Small intestine (tissue), 7 donors: ENCODE data around the gene DLX6. TPM values are rescaled to one million over a fixed set of nuclear protein-coding genes. Genes with fewer than 3 reads are reported as not detected.

Source experiments
- DNase-seq, 2 donors: peaks; one replicate each; pipeline versions ENCODE4 v3.0.0 to v3.0.0-alpha.2; 2013
- FAIRE-seq: peaks from 2 replicates; lab custom pipeline; 2012; peaks lifted over from hg19 to GRCh38; lab: Jason Lieb, UNC
- H3K27ac ChIP-seq, 3 donors: one replicate each; pipeline ENCODE4 v1.5.1; 2013; ENCODE audit warnings: low read length in 2 of 3, mild to moderate bottlenecking in 2 of 3, control low read depth in 1 of 3, inconsistent platforms in 1 of 3, low read depth in 1 of 3, moderate library complexity in 1 of 3
- H3K27me3 ChIP-seq, 3 donors: one replicate each; pipeline ENCODE4 v1.6.1; 2013; ENCODE audit warnings: low read length in 3 of 3, inconsistent platforms in 1 of 3; ENCODE audit not compliant: control insufficient read depth in 3 of 3, insufficient read depth in 3 of 3
- H3K36me3 ChIP-seq, 3 donors: one replicate each; pipeline ENCODE4 v1.6.1; 2013; ENCODE audit warnings: low read length in 3 of 3, inconsistent platforms in 1 of 3, low read depth in 1 of 3, mild to moderate bottlenecking in 1 of 3, moderate library complexity in 1 of 3; ENCODE audit not compliant: control insufficient read depth in 3 of 3, insufficient read depth in 2 of 3
- H3K4me1 ChIP-seq, 3 donors: one replicate each; pipeline ENCODE4 v1.6.1; 2013; ENCODE audit warnings: low read length in 2 of 3, inconsistent platforms in 1 of 3, low read depth in 1 of 3, mild to moderate bottlenecking in 1 of 3, moderate library complexity in 1 of 3; ENCODE audit not compliant: control insufficient read depth in 3 of 3, insufficient read depth in 2 of 3
- H3K4me3 ChIP-seq, 3 donors: one replicate each; pipeline ENCODE4 v1.5.1; 2013; ENCODE audit warnings: low read length in 3 of 3, control low read depth in 1 of 3, inconsistent platforms in 1 of 3, low read depth in 1 of 3, mild to moderate bottlenecking in 1 of 3, moderate library complexity in 1 of 3
- H3K9me3 ChIP-seq, 2 donors: one replicate each; pipeline ENCODE4 v1.6.1; 2013; ENCODE audit warnings: low read depth in 1 of 2, low read length in 1 of 2; ENCODE audit not compliant: control insufficient read depth in 2 of 2, insufficient read depth in 1 of 2
- WGBS, 3 donors: extraction: QIAGEN DNeasy Blood & Tissue Kit; methylation state at CpG; one replicate each; pipeline ENCODE4 v1.1.7; 2013; 5-methylcytosine and 5-hydroxymethylcytosine counted together
- polyA plus RNA-seq, 4 donors: library from polyadenylated mRNA; stranded (reverse) in 3 of 4; unstranded in 1 of 4; fragments of 200-250 nt in 3 of 4; fragments of 120-200 nt in 1 of 4; gene quantifications; one replicate each; pipeline versions ENCODE4 v1.2.1 to v1.2.3, GENCODE V29; 2013
- donor health status: healthy with polysubstance abuse.
- donor health status: control.
- donor health status: control.
- donor health status: Bipolar disorder and iron deficiency.
- donor health status: healthy.

DLX6 gene
- polyA plus RNA-seq, 4 donors: 0.06 TPM; not detected in 3

DNA sequence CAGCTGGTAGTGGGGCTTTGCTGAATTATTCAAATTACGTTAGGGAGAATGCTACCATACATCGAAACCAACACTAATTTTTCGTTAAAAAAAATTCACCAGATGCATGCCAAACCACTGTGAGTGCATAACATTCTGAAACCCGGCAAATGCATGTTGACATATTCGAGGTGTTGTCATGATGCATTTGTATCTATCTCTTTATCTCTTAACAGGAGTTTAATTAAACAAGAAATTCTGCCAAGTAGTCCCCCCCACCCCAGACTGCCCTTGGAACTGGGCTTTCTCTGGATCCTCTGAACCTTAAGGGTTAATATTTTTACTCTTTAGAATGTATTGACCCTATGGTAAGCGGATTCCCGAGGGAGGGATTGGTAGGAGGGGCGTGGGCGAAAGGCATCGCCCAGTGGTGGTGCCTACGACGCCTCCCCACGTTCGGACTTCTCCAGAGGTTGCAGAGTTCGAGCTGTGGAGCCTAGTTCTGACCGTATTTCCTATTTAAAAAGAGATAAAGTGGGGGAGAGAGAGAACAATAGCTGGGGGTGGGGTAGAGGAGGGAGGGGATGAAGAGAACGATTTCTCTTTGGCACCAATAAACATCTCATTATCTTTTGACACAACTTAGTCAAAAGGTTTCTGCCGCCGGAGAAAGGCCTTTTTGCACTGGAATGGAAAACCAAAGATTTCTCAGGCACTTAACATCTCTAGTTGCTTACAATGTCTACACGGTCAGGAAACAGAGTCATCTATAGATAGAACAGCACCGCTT lies 7.2 kb downstream of the DLX6 start:
- H3K36me3 ChIP-seq: no peaks in the 10 kb centered on the region
- H3K27me3 ChIP-seq: peaks cover 6 to 94% (median 41%) of the 10 kb centered on the region in 3 donors
- H3K27ac ChIP-seq: no peak overlapping the region
- FAIRE-seq (no peak), DNase-seq (no peak)
- no peaks in the 10 kb centered on the region for H3K9me3 ChIP-seq
- WGBS, 3 donors: 6 to 12% (median 9%) methylated on average over 21 of the region's 21 CpGs
- no peaks in the 10 kb centered on the region for H3K4me1 ChIP-seq
- no peak overlapping the region for H3K4me3 ChIP-seq

DNA sequence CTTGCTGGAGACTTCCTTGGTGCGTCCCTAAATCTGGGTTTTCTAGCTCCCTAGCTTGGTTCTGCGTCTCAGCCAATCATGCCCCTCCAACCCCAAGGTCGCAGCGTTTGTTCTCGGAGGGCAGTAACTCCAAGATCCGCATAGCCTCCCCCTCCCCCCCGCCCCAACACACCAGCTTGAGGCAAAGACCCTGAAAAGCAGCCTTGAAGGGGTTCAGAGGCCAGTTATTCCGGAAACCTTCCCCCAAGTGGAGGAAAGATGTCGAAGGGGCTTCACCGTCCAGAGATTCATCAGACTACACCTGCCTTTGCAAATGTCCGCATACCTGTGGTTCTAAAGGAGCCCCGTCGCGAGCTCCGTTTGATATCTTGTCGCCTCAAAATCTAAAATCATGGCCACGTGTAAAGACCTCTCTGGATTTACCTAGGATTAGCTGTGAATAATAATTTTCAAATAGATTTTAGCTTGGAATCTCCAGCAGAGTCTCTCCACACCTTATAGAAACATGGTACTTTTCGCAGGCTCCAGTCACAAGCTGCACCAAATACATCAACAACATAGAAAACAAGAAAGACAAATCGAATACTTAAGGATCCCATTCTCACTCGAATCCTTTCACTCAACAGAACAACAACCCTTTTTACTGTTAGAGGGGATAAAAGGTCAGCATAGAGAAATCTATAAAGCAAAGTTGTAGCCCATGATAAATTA lies 7.9 kb downstream of the DLX6 start:
- H3K27me3 ChIP-seq: peaks cover 7 to 94% (median 37%) of the 10 kb centered on the region in 3 donors
- no peaks in the 10 kb centered on the region for H3K36me3 ChIP-seq
- H3K4me1 ChIP-seq: no peaks in the 10 kb centered on the region
- no peaks in the 10 kb centered on the region for H3K9me3 ChIP-seq
- H3K27ac ChIP-seq: no peak overlapping the region
- FAIRE-seq (no peak), DNase-seq (no peak)
- WGBS, 3 donors: 8 to 15% (median 13%) methylated on average over 20 of the region's 20 CpGs
- H3K4me3 ChIP-seq: no peak overlapping the region

DNA sequence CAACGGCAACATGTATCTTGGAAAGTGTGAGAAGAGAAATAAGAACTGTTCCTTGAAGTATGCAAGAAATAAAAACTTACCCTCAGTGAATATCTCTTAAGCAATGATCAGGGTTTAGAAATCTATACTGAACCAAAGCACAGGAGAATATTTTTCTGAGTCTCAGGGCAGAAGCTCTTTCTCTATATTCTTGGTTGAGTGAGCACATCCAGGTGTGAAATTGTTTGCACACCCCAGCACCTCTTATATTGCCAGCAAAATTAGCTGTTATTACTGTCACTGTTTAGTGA lies 8.4 kb downstream of the DLX6 start:
- H3K27ac ChIP-seq: no peak overlapping the region
- DNase-seq: no peak
- H3K9me3 ChIP-seq: no peaks in the 10 kb centered on the region
- H3K27me3 ChIP-seq: peaks cover 12 to 93% (median 39%) of the 10 kb centered on the region in 3 donors
- no peak for FAIRE-seq
- no peaks in the 10 kb centered on the region for H3K4me1 ChIP-seq
- H3K4me3 ChIP-seq: no peak overlapping the region
- WGBS, 3 donors: 29 to 34% (median 29%) methylated on average over 1 of the region's 1 CpG
- no peaks in the 10 kb centered on the region for H3K36me3 ChIP-seq

DNA sequence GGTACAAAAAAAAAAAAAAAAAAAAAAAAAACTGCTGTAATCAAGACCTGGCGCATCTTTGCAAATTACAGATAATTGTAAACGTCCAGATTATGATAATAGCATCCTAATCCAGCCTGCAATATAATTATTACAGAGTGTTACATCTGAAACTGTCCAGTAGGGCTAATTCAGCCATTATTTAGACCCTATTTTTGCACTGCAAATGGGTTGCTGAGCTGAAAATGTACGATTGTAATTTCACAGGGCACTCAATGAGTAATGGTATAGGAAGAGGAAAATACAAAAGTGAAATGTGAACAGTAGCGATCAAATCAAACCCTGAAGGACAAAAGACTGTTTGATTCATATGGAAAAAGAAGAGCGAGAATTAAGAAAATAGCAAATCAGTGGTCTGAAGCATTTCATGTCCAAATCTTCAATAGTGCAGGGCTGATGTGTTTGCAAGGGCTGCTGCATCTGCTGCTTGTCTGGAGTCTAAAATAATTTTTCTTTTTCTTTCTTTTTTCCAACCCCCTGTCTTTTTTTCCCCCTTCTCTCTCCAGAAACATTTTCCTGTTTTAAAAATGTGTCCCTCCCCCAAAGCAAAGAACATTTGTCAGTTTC lies 8.9 kb downstream of the DLX6 start:
- no peaks in the 10 kb centered on the region for H3K36me3 ChIP-seq
- H3K4me1 ChIP-seq: no peaks in the 10 kb centered on the region
- H3K27ac ChIP-seq: no peak overlapping the region
- H3K27me3 ChIP-seq: peaks cover 13 to 95% (median 42%) of the 10 kb centered on the region in 3 donors
- H3K4me3 ChIP-seq: no peak overlapping the region
- DNase-seq: no peak
- no peak for FAIRE-seq
- 13 to 18% (median 17%) methylated on average over 5 of the region's 5 CpGs for WGBS, 3 donors
- no peaks in the 10 kb centered on the region for H3K9me3 ChIP-seq

DNA sequence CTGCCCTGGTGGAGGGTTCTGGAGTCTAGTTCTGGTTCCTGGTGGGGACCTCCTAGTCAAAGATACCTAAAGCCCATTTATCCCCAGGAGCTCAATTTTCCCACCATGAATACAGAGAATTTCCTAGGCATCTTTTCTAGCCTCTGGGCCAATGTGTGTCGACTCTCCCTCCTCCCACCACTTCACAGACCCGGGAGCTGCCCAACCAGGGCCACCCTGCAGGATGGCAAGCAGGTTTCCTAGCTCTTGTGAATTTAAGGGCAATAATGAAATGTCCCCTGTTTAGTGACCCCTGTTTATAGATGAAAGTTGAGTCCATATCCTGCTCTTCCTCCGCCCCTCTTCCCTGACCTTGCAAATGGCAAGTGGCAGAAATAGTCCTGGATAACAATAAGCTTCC lies 9.9 kb downstream of the DLX6 start:
- FAIRE-seq: no peak
- no peak for DNase-seq
- Histone ChIP-seq H3K27me3 (peaks cover 13 to 94% (median 36%) of the 10 kb centered on the region in 3 donors), H3K4me1 (no peaks in the 10 kb centered on the region), H3K36me3 (no peaks in the 10 kb centered on the region), H3K4me3 (no peak overlapping the region), H3K9me3 (no peaks in the 10 kb centered on the region), H3K27ac (no peak overlapping the region)
- 9 to 12% (median 12%) methylated on average over 3 of the region's 3 CpGs for WGBS, 3 donors

DNA sequence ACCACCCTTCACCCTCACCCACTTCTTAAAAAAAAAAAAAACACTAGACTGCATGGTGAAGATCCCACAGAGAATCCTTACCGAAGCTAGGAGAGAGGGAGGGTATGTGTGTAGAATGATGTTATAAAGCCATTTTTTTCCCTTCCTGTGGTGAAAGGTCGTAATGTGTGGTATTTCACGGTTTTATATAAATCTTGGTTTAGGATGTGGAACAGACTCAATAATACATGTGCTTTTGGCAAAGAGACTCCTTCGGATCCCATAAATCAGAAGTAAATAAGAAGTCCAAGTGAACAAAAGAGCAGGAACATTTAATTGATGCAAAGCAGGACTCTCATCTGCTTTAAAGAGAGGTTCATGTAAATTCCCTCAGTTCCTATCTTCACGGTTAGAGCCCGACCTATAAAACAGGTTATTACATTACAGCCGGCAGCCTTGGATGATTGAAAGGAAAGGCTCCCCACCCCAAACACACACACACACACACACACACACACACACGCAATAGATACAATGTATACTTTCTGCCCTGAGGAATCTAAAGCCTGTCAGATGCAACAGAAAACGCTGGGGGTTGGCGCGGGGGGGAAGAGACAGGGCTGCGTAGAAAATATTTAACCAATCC lies 10.5 kb downstream of the DLX6 start:
- Histone ChIP-seq H3K9me3 (no peaks in the 10 kb centered on the region), H3K4me1 (no peaks in the 10 kb centered on the region), H3K27ac (no peak overlapping the region), H3K36me3 (no peaks in the 10 kb centered on the region), H3K27me3 (peaks cover 18 to 95% (median 40%) of the 10 kb centered on the region in 3 donors), H3K4me3 (no peak overlapping the region)
- 3 to 5% (median 4%) methylated on average over 12 of the region's 12 CpGs for WGBS, 3 donors
- FAIRE-seq (no peak), DNase-seq (no peak)

DNA sequence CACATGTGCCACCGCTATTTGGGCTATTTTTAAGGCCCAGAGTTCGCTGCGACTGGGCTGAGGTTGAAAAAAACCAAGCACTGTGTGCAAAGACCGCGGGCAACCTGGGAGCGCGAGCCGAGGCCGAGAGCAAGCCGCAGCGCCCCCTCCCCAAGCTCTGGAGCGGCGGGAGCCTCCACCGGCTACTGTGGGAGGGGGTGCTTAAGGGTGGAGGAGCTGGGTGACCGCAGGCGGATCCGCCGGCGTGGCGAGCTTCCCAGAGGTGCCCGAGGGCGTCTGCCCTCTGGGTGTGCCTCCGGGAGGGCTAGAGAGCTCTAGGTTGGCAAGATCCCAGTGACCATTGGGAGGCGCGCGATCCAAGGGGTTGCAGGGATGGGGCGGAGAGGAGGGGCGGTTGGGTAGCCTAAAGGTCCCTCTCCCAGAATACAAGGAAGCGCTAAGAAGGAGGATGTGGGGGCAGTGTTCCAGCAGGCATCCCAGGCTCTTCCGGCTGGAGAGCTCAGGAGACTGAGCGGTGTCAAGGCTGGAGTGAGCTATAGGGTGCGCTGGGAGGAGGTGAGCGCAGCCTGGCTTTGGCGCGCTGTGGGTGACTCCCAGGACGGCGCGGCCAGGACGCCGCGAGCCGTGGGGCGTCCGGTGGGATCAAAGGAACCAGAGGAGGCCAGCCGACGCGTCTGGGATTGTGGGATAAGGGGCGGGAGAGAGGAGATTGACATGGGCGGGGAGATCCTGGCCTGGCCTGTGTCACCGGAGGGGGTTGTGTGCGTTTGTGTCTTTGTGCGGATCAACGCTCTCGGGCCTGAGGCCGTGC lies 11.2 kb downstream of the DLX6 start:
- Histone ChIP-seq H3K27me3 (peaks cover 21 to 96% (median 44%) of the 10 kb centered on the region in 3 donors), H3K9me3 (no peaks in the 10 kb centered on the region), H3K4me1 (no peaks in the 10 kb centered on the region), H3K4me3 (no peak overlapping the region), H3K36me3 (no peaks in the 10 kb centered on the region), H3K27ac (no peak overlapping the region)
- FAIRE-seq: no peak
- 3 to 6% (median 4%) methylated on average over 48 to 54 of the region's 55 CpGs for WGBS, 3 donors
- DNase-seq: no peak
